ENCODE measurements around the gene LMBR1. TPM values are rescaled to one million over a fixed set of nuclear protein-coding genes. Genes with fewer than 3 reads are reported as not detected.

Gene LMBR1
- total RNA-seq, 1 experiment from 2014 or later = 82.6 TPM

DNA sequence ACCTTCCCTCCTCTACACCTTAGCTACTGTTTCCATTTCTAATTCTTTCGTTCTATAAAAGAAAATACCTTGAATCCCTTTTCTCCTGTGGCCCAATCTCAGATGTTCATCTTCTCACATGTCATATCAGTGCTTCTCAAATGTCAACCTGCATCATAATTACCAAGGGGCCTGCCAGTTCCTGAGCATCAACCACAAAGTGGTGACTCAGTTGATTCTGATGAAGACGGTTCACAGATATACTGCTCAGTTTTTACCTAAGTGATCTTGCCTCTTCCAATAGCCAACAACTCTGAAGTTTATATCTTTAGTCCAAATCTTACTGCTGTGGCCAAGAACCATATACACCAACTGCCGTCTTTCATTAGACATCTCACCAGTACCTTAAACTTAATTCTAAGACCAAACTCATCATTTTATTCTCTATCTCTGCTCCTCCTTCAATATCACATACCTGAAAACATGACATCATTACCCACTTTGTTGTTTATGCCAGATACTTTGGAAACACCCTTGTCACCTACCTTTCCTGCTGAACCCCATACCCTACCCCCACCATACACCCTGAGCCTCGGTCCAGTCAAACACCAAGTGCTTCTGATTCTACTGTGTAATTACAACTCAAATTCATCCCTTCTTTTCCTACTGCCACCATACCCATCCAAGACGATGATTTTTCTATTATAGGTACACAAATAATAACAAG lies 115.5 kb downstream of the LMBR1 start:
- no peaks in the 10 kb centered on the region for H3K36me3 ChIP-seq (ENCODE audit: control insufficient read depth, insufficient read depth, low read length)
- ChIA-PET POLR2A (no interaction called here), CTCF (interaction anchor here (0.7 kb wide), 1 partner anchor 8 kb away, joined by 4 read pairs; no protein-coding TSS in a partner anchor)
- H3K27me3 ChIP-seq (ENCODE audit: control insufficient read depth, insufficient read depth, low read length) = no peaks in the 10 kb centered on the region
- ATAC-seq (no peak), DNase-seq (ENCODE audit: low read depth, low spot score) (no peak)
- no peaks in the 10 kb centered on the region for H3K4me1 ChIP-seq (ENCODE audit: control insufficient read depth, insufficient read depth, low read length)
- H3K9me3 ChIP-seq (ENCODE audit: control insufficient read depth, insufficient read depth, low read depth, low read length) = no peaks in the 10 kb centered on the region
- intact Hi-C loops (cut with micrococcal nuclease; ENCODE audit: unreplicated experiment) (no loop called here), in situ Hi-C loops (cut with HindIII; ENCODE audit: low pct_unique_long_range_greater_than_20kb, low sequenced_read_pairs) (no loop called here)
- TSS peak; percentile 63 for BruUV-seq (replicated peaks)
- H3K4me3 ChIP-seq (ENCODE audit: low read depth in 2 of 2, low read length in 2 of 2) = no peak overlapping the region
- TF ChIP-seq SIN3A (IDR thresholded peaks at IDR 0.05; ENCODE audit: borderline replicate concordance, insufficient read depth, low read depth, low read length) = no peak
- TF ChIP-seq TCF7L2 (IDR thresholded peaks at IDR 0.05; ENCODE audit: low read depth, low read length) = no peak
- no peak for TF ChIP-seq POLR2AphosphoS5 (IDR thresholded peaks at IDR 0.05; ENCODE audit: low read depth, low read length)
- no peak for TF ChIP-seq CTCF (IDR thresholded peaks at IDR 0.05)
- TF ChIP-seq REST (IDR thresholded peaks at IDR 0.05; ENCODE audit: insufficient read depth in 1 of 2, low read depth in 2 of 2, low read length in 1 of 2) = no peak
- H3K27ac ChIP-seq (ENCODE audit: low read length) = no peak overlapping the region

DNA sequence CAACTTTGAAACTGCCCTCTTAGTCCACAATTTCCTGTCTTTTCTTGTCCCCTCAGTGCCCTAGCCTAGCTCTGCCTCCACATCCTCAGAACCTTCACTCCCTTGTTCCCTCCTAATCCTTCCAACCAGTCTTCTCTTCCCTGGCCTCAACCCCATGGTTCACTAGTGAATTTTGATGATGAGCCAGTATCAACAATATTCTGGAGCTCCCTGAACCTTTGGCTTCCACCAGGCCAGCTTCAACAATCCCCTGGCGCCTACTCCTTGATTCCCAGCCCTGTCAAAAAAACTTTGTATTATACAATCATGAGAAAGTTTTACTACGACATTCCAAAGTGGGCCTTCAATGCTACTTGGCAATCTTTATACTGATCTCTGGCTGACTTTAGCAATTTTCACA lies 116.5 kb downstream of the LMBR1 start:
- BruUV-seq (replicated peaks) = no TSS peak
- Histone ChIP-seq H3K36me3 (ENCODE audit: control insufficient read depth, insufficient read depth, low read length) (no peaks in the 10 kb centered on the region), H3K9me3 (ENCODE audit: control insufficient read depth, insufficient read depth, low read depth, low read length) (no peaks in the 10 kb centered on the region), H3K4me3 (ENCODE audit: low read depth in 2 of 2, low read length in 2 of 2) (no peak overlapping the region), H3K27ac (ENCODE audit: low read length) (no peak overlapping the region), H3K27me3 (ENCODE audit: control insufficient read depth, insufficient read depth, low read length) (no peaks in the 10 kb centered on the region), H3K4me1 (ENCODE audit: control insufficient read depth, insufficient read depth, low read length) (no peaks in the 10 kb centered on the region)
- intact Hi-C loops (cut with micrococcal nuclease; ENCODE audit: unreplicated experiment) (no loop called here), in situ Hi-C loops (cut with HindIII; ENCODE audit: low pct_unique_long_range_greater_than_20kb, low sequenced_read_pairs) (no loop called here)
- no peak for TF ChIP-seq POLR2AphosphoS5 (IDR thresholded peaks at IDR 0.05; ENCODE audit: low read depth, low read length)
- TF ChIP-seq TCF7L2 (IDR thresholded peaks at IDR 0.05; ENCODE audit: low read depth, low read length) = no peak
- TF ChIP-seq CTCF (IDR thresholded peaks at IDR 0.05) = no peak
- DNase-seq (ENCODE audit: low read depth, low spot score) (no peak), ATAC-seq (no peak)
- ChIA-PET POLR2A (no interaction called here), CTCF (no interaction called here)
